Muscle of arm (tissue), 12 donors: ENCODE results near the gene LMOD3. TPM values are rescaled to one million over a fixed set of nuclear protein-coding genes. Genes with fewer than 3 reads are reported as not detected.
A peak's percentile ranks its signal among the peaks of the same experiment; 100 is the strongest.

Experiments used
- DNase-seq: peaks from one replicate; pipeline ENCODE4 v3.0.0-alpha.2; 2013
- polyA plus RNA-seq, 12 donors: library from polyadenylated mRNA; unstranded; fragments of 120-200 nt; gene quantifications; one replicate each; pipeline ENCODE4 v1.2.1, GENCODE V29; 2013; ENCODE audit not compliant: insufficient read length in 12 of 12

LMOD3 gene
- polyA plus RNA-seq, 12 donors: 79.6 to 211 (median 176) TPM; not detected in 1

- no peak for DNase-seq
Observed at GRCh38 chr3:69128509-69128908, 6.1 kb upstream of the LMOD3 start.

GRCh38 chr3:69126999-69127398 lies 4.6 kb upstream of the LMOD3 start:
- no peak for DNase-seq

- DNase-seq: no peak
Observed at GRCh38 chr3:69126216-69126615, 3.8 kb upstream of the LMOD3 start.

- DNase-seq: no peak
Observed at GRCh38 chr3:69121950-69122349, 445 bp downstream of the LMOD3 start.

GRCh38 chr3:69121513-69121912 lies 882 bp downstream of the LMOD3 start:
- DNase-seq: no peak

GRCh38 chr3:69120879-69121464 lies 1.4 kb downstream of the LMOD3 start:
- peak; percentile 61 for DNase-seq

GRCh38 chr3:69119681-69120080 lies 2.7 kb downstream of the LMOD3 start:
- DNase-seq: no peak

GRCh38 chr3:69119138-69119537 lies 3.3 kb downstream of the LMOD3 start:
- DNase-seq: no peak

GRCh38 chr3:69118555-69118954 lies 3.8 kb downstream of the LMOD3 start:
- DNase-seq: no peak

- DNase-seq: no peak
Observed at GRCh38 chr3:69116897-69117296, 5.5 kb downstream of the LMOD3 start.

GRCh38 chr3:69116162-69116561 lies 6.2 kb downstream of the LMOD3 start:
- no peak for DNase-seq

GRCh38 chr3:69115731-69116130 lies 6.7 kb downstream of the LMOD3 start:
- no peak for DNase-seq

GRCh38 chr3:69113536-69113935 lies 8.9 kb downstream of the LMOD3 start:
- DNase-seq: no peak

GRCh38 chr3:69110941-69111546 lies 11.4 kb downstream of the LMOD3 start:
- DNase-seq: no peak

- no peak for DNase-seq
Observed at GRCh38 chr3:69108811-69109210, 13.6 kb downstream of the LMOD3 start.

GRCh38 chr3:69107841-69108240 lies 14.6 kb downstream of the LMOD3 start:
- DNase-seq: no peak

- DNase-seq: no peak
Observed at GRCh38 chr3:69105320-69105719, 17.1 kb downstream of the LMOD3 start.

GRCh38 chr3:69104586-69104985 lies 17.8 kb downstream of the LMOD3 start:
- DNase-seq: no peak

- no peak for DNase-seq
Observed at GRCh38 chr3:69103123-69103522, 19.3 kb downstream of the LMOD3 start.

GRCh38 chr3:69102384-69102783 lies 20.0 kb downstream of the LMOD3 start:
- no peak for DNase-seq

- DNase-seq: no peak
Observed at GRCh38 chr3:69099576-69099975, 22.8 kb downstream of the LMOD3 start.

- DNase-seq: no peak
Observed at GRCh38 chr3:69097407-69098086, 24.8 kb downstream of the LMOD3 start.

- no peak for DNase-seq
Observed at GRCh38 chr3:69096299-69096698, 26.1 kb downstream of the LMOD3 start.

- no peak for DNase-seq
Observed at GRCh38 chr3:69095636-69096035, 26.8 kb downstream of the LMOD3 start.
